Retinal pigment epithelial cell (primary cell): ENCODE measurements around the gene FAM50A.

Source experiments
- DNase-seq: peaks from one replicate; pipeline ENCODE4 v3.0.0-alpha.2; 2010; ENCODE audit warnings: low read depth
- H3K4me3 ChIP-seq: 2 replicates; pipeline ENCODE4 v1.5.1; 2011; ENCODE audit warnings: mild to moderate bottlenecking, low read length, control low read depth, moderate library complexity
- TF ChIP-seq, protein P1 (sequence below): conservative IDR thresholded peaks from 2 replicates; pipeline ENCODE4 v1.5.1; 2011; ENCODE audit warnings: low read depth, low read length, control low read depth, inconsistent platforms

Gene FAM50A

DNA sequence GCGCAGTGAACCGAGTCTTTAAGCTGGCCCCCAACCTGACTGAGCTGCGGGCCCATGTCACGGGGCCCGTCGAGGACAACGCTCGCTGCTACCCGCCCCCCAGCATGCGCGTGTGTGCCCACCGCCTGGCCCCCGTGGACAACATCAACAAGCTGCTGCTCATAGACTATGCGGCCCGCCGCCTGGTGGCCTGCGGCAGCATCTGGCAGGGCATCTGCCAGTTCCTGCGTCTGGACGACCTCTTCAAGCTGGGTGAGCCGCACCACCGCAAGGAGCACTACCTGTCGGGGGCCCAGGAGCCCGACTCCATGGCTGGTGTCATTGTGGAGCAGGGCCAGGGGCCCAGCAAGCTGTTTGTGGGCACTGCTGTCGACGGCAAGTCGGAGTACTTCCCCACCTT is 16.4 kb downstream of the FAM50A start:
- no peak for DNase-seq
- TF ChIP-seq, protein P1, sequence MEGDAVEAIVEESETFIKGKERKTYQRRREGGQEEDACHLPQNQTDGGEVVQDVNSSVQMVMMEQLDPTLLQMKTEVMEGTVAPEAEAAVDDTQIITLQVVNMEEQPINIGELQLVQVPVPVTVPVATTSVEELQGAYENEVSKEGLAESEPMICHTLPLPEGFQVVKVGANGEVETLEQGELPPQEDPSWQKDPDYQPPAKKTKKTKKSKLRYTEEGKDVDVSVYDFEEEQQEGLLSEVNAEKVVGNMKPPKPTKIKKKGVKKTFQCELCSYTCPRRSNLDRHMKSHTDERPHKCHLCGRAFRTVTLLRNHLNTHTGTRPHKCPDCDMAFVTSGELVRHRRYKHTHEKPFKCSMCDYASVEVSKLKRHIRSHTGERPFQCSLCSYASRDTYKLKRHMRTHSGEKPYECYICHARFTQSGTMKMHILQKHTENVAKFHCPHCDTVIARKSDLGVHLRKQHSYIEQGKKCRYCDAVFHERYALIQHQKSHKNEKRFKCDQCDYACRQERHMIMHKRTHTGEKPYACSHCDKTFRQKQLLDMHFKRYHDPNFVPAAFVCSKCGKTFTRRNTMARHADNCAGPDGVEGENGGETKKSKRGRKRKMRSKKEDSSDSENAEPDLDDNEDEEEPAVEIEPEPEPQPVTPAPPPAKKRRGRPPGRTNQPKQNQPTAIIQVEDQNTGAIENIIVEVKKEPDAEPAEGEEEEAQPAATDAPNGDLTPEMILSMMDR = no peak
- H3K4me3 ChIP-seq = no peak overlapping the region

DNA sequence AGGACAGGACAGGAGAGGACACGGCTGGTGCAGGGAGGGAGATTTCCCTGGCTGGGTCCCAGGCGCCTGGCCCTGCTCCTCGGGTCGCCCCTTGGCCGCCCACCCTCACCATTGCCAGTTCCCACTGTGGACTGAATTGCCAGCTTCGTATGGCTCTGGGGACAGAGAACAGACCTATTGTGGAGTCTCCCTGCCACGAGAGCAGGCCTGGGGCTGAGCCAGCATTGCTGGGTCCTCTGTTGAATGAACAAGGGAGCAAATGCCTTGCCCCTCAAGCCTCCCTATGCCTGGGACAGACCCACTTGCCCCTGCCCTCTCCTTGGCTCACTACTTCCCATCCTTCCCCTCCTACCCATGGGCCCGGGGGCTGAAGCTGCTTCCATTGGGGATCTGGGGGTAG is 18.5 kb downstream of the FAM50A start:
- H3K4me3 ChIP-seq = no peak overlapping the region
- no peak for DNase-seq
- TF ChIP-seq, protein P1 = no peak

DNA sequence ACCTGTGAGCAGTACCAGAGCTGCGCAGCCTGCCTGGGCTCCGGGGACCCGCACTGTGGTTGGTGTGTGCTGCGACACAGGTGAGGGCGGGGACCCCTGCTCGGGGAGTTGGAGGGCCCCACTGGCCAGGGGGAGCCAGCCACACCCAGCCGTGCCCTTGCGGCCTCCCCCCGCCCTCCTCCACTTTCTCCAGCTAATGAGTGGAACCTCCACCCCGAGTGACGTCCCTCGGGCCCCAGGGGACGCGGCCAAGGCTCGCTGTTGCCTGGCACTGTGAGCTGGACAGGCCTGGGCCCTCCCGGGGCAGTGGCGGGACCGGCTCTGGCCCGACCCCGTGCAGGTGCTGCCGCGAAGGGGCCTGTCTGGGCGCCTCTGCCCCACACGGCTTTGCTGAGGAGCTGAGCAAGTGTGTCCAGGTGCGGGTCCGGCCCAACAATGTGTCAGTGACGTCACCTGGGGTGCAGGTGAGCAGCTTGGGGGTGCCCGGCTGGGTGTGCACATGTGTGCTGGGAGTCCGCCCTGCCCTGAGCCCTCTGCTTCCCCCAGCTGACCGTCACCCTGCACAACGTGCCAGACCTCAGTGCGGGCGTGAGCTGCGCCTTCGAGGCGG is 19.8 kb downstream of the FAM50A start:
- DNase-seq = no peak
- no peak overlapping the region for H3K4me3 ChIP-seq
- TF ChIP-seq, protein P1 = no peak

DNA sequence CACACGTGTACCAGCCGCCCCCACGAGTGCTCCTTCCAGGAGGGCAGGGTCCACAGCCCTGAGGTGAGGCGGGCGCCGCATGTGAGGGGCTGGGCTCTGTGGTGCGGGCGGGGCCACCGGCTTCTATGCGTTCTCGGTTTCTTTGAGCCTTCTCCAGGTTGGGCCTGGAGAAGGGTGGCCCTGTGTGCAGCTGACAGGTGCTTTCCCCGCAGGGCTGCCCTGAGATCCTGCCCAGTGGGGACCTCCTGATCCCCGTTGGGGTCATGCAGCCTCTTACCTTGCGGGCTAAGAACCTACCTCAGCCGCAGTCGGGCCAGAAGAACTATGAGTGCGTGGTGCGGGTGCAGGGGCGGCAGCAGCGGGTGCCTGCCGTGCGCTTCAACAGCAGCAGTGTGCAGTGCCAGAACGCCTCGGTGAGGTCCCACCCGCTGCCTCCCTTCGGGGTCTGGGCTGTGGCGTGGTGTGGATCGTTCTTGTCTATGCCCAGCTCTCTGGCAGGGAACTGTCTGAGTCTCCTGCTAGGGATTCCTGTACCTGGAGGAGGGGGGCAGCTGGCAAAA is 20.9 kb downstream of the FAM50A start:
- DNase-seq = no peak
- TF ChIP-seq, protein P1 = no peak
- no peak overlapping the region for H3K4me3 ChIP-seq

DNA sequence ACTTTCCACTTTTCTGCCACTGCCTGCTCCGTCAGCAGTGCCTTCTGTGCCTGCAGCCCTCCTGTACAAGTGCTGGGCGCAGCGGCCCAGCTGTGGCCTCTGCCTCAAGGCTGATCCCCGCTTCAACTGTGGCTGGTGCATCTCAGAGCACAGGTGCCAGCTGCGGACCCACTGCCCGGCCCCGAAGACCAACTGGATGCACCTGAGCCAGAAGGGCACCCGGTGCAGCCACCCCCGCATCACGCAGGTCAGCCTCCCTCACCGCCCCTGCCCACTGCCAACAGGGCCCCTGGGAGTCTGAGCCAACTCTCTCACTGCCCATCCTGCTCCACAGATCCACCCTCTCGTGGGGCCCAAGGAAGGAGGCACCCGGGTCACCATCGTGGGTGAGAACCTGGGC is 21.7 kb downstream of the FAM50A start:
- DNase-seq = no peak
- no peak overlapping the region for H3K4me3 ChIP-seq
- TF ChIP-seq, protein P1 = no peak

DNA sequence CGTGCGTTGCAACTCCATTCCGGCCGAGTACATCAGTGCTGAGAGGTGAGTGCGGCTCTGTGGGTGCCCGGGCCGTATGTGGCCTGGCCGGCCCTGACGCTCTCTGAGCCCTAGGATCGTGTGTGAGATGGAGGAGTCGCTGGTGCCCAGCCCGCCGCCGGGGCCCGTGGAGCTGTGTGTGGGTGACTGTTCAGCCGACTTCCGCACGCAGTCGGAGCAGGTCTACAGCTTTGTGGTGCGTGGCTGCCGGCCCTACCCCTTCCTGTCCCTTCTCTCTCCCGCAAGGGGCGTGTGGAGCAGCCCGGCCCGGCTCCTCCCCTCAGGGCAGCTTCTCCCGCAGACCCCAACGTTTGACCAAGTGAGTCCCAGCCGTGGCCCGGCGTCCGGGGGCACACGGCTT is 22.1 kb downstream of the FAM50A start:
- DNase-seq = no peak
- no peak overlapping the region for H3K4me3 ChIP-seq
- TF ChIP-seq, protein P1 = no peak

DNA sequence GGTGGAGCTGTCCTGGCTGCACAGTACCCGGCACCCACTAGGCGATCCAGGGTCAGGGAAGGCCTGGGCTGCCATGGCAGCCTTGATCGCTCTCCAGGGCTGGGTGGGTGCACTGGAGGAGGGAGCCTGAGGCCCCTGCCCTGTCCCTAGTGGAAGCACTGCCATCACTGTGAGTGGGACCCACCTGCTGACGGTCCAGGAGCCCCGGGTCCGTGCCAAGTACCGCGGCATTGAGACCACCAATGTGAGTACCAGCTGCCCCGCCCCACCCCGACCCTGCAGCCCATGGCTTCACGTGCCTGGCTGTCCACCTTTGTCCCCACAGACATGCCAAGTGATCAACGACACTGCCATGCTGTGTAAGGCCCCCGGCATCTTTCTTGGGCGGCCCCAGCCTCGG is 23.0 kb downstream of the FAM50A start:
- no peak for DNase-seq
- H3K4me3 ChIP-seq = no peak overlapping the region
- TF ChIP-seq, protein P1 = no peak
